CD4-positive, alpha-beta T cell treated with Interleukin-2 at 100 ng/mL for 4 hours (primary cell): ENCODE data around the gene MCM7.
A peak's percentile ranks its signal among the peaks of the same experiment; 100 is the strongest.

Experiments used
- DNase-seq: peaks from one replicate; pipeline ENCODE4 v3.0.0-alpha.2; 2020; ENCODE audit warnings: low spot score

The MCM7 gene

GRCh38 chr7:100093925-100094486 is 7.2 kb downstream of the MCM7 start:
- DNase-seq = no peak

- DNase-seq = no peak
These were observed 7.7 kb downstream of the MCM7 start for GRCh38 chr7:100093498-100093897.

- DNase-seq = no peak
These were observed 8.1 kb downstream of the MCM7 start for GRCh38 chr7:100093054-100093453.

GRCh38 chr7:100091411-100092181 is 9.6 kb downstream of the MCM7 start:
- DNase-seq = no peak

- DNase-seq = no peak
These were observed 10.4 kb downstream of the MCM7 start for GRCh38 chr7:100090527-100091410.

GRCh38 chr7:100089458-100090196 is 11.6 kb downstream of the MCM7 start:
- DNase-seq = no peak

- peak; percentile 85 for DNase-seq
These were observed 12.4 kb downstream of the MCM7 start, which contains the start of gene COPS6 for GRCh38 chr7:100088621-100089457. Gene COPS6 (plus strand): TSS chr7:100088969. CDS start chr7:100088991, 22 bp downstream.

- DNase-seq = no peak
These were observed 13.0 kb downstream of the MCM7 start for GRCh38 chr7:100088095-100088620.

GRCh38 chr7:100087055-100087750 is 14.0 kb downstream of the MCM7 start:
- DNase-seq = no peak

- DNase-seq = no peak
These were observed 15.7 kb downstream of the MCM7 start for GRCh38 chr7:100085515-100085914.

GRCh38 chr7:100082978-100083377 is 18.2 kb downstream of the MCM7 start:
- no peak for DNase-seq

- peak; percentile 100 for DNase-seq
These were observed 19.6 kb downstream of the MCM7 start, which contains the start of gene ZNF3 for GRCh38 chr7:100081535-100082102. Gene ZNF3 (minus strand): TSS chr7:100081723. CDS start chr7:100077357, 4,366 bp downstream.

GRCh38 chr7:100080907-100081534 is 20.2 kb downstream of the MCM7 start:
- DNase-seq = no peak

GRCh38 chr7:100079024-100079560 is 22.1 kb downstream of the MCM7 start:
- no peak for DNase-seq

GRCh38 chr7:100077205-100077604 is 24.0 kb downstream of the MCM7 start:
- DNase-seq = no peak

- no peak for DNase-seq
These were observed 25.8 kb downstream of the MCM7 start for GRCh38 chr7:100075418-100075817.

GRCh38 chr7:100074841-100075240 is 26.4 kb downstream of the MCM7 start:
- no peak for DNase-seq

GRCh38 chr7:100072462-100072861 is 28.7 kb downstream of the MCM7 start:
- DNase-seq = no peak
